B cell (primary cell): Measurements from ENCODE around the gene UMOD. TPM values are rescaled to one million over a fixed set of nuclear protein-coding genes. Genes with fewer than 3 reads are reported as not detected.

Source experiments
- ATAC-seq: fragments of 200-7000 bp; cut with Tn5 transposase; one replicate; pipeline ENCODE4 v1.10.0; 2021; ENCODE audit warnings: low read depth, mild to moderate bottlenecking, moderate number of reproducible peaks, moderate library complexity
- CTCF ChIA-PET: fragments of 350-600 bp; sonication (Branson Sonifier 250); formaldehyde crosslinking; loops from one replicate; lab custom pipeline; 2021; ENCODE audit warnings: antibody characterized with exemption, inconsistent platforms; lab: Charles Lee
- POLR2A ChIA-PET: fragments of 350-600 bp; sonication (Branson Sonifier 250); formaldehyde crosslinking; loops from one replicate; lab custom pipeline; 2021; ENCODE audit warnings: antibody characterized with exemption; lab: Charles Lee
- DNase-seq: peaks from one replicate; pipeline ENCODE4 v3.0.0; 2013
- H2AFZ ChIP-seq: 2 replicates; pipeline ENCODE4 v1.6.1; 2012; ENCODE audit warnings: mild to moderate bottlenecking, low read depth, low read length; ENCODE audit not compliant: insufficient read depth, poor library complexity, severe bottlenecking
- H3K27ac ChIP-seq, 2 donors: 1 replicate in 1 of 2; 2 replicates in 1 of 2; pipeline ENCODE4 v1.5.1; 2012 to 2013; ENCODE audit warnings: low read length in 2 of 2, mild to moderate bottlenecking in 2 of 2, moderate library complexity in 1 of 2
- H3K27me3 ChIP-seq, 4 experiments: fragments of 200-600 bp in 1 of 4; sonication (generic) in 1 of 4; replicated peaks in 1 of 4; 1 replicate in 2 of 4; 2 replicates in 2 of 4; pipeline versions ENCODE4 v1.6.1 to v1.7.0; 2013 to 2016; ENCODE audit warnings: low read length in 3 of 4, mild to moderate bottlenecking in 2 of 4, mixed read lengths in 1 of 4, moderate library complexity in 1 of 4; ENCODE audit not compliant: insufficient read depth in 4 of 4, control insufficient read depth in 3 of 4; ENCODE audit errors: control extremely low read depth in 1 of 4
- H3K36me3 ChIP-seq, 2 experiments: replicated peaks in 1 of 2; 1 replicate in 1 of 2; 2 replicates in 1 of 2; pipeline versions ENCODE4 v1.6.1 to v1.7.1; 2013; ENCODE audit warnings: low read length in 1 of 2; ENCODE audit not compliant: insufficient read depth in 2 of 2, control insufficient read depth in 1 of 2; ENCODE audit errors: control extremely low read depth in 1 of 2, extremely low read depth in 1 of 2
- H3K4me1 ChIP-seq, 2 donors: fragments of 200-600 bp in 1 of 2; sonication (generic) in 1 of 2; 1 replicate in 1 of 2; 2 replicates in 1 of 2; pipeline versions ENCODE4 v1.5.1 to v1.6.1; 2013 to 2017; ENCODE audit warnings: low read length in 2 of 2; ENCODE audit not compliant: control insufficient read depth in 2 of 2, insufficient read depth in 2 of 2
- H3K4me2 ChIP-seq: replicated peaks from 2 replicates; pipeline ENCODE3; 2012; ENCODE audit warnings: mild to moderate bottlenecking, low read depth, low read length; ENCODE audit not compliant: poor library complexity, severe bottlenecking
- H3K4me3 ChIP-seq, 5 experiments: fragments of 200-600 bp in 1 of 5; sonication (generic) in 1 of 5; 1 replicate in 3 of 5; 2 replicates in 2 of 5; pipeline versions ENCODE4 v1.5.1 to v1.7.0; 2011 to 2016; ENCODE audit warnings: low read length in 4 of 5, mild to moderate bottlenecking in 4 of 5, low read depth in 2 of 5, control low read depth in 1 of 5, moderate library complexity in 1 of 5; ENCODE audit not compliant: insufficient read depth in 1 of 5; ENCODE audit errors: control extremely low read depth in 1 of 5, extremely low read depth in 1 of 5
- H3K79me2 ChIP-seq: fragments of 200-600 bp; sonication (generic); one replicate; pipeline ENCODE4 v1.6.0; 2016; ENCODE audit warnings: low read length; ENCODE audit not compliant: control insufficient read depth, insufficient read depth
- H3K9ac ChIP-seq: fragments of 200-600 bp; sonication (generic); 2 replicates; pipeline ENCODE4 v1.6.1; 2017; ENCODE audit warnings: mild to moderate bottlenecking, low read length, moderate library complexity
- H3K9me3 ChIP-seq, 3 donors: one replicate each; pipeline versions ENCODE4 v1.6.1 to v1.7.1; 2013; ENCODE audit warnings: low read length in 2 of 3; ENCODE audit not compliant: control insufficient read depth in 2 of 3, insufficient read depth in 1 of 3; ENCODE audit errors: control extremely low read depth in 1 of 3
- H4K20me1 ChIP-seq: 2 replicates; pipeline ENCODE4 v1.6.0; 2012; ENCODE audit warnings: mild to moderate bottlenecking, low read length; ENCODE audit not compliant: insufficient read depth, control insufficient read depth, poor library complexity, severe bottlenecking
- H3K27ac Mint-ChIP-seq: one replicate; pipeline ENCODE4 v1.8.0; 2021; ENCODE audit warnings: mixed read lengths
- H3K27me3 Mint-ChIP-seq: one replicate; pipeline ENCODE4 v1.8.0; 2021; ENCODE audit warnings: mixed read lengths
- H3K4me1 Mint-ChIP-seq: one replicate; pipeline ENCODE4 v1.8.0; 2021; ENCODE audit warnings: mixed read lengths
- H3K4me3 Mint-ChIP-seq: one replicate; pipeline ENCODE4 v1.8.0; 2021; ENCODE audit warnings: mixed read lengths
- H3K9me3 Mint-ChIP-seq: one replicate; pipeline ENCODE4 v1.8.0; 2022; ENCODE audit warnings: mixed read lengths; ENCODE audit not compliant: insufficient read depth
- EZH2 ChIP-seq: IDR thresholded peaks from 2 replicates; pipeline ENCODE4 v1.6.1; 2012; ENCODE audit warnings: borderline replicate concordance, low read depth, mild to moderate bottlenecking, moderate library complexity, low read length; ENCODE audit not compliant: insufficient read depth, poor library complexity, severe bottlenecking
- WGBS: methylation state at CpG from one replicate; pipeline ENCODE4 v1.1.5; 2013; ENCODE audit warnings: missing lambda C conversion rate; ENCODE audit not compliant: insufficient coverage; 5-methylcytosine and 5-hydroxymethylcytosine counted together
- intact Hi-C: fragments of 100-400 bp; cut with micrococcal nuclease; formaldehyde crosslinking; loops from one replicate; pipeline ENCODE4 v1.10.0; 2022
- polyA plus RNA-seq: library from polyadenylated mRNA; depleted of rRNA; stranded (reverse); fragments of >200 nt; gene quantifications from 2 replicates; pipeline ENCODE4 v1.2.3, GENCODE V29; 2012
- total RNA-seq, 2 donors: library from RNA; stranded (reverse); fragments of 120-200 nt in 1 of 2; gene quantifications; 1 replicate in 1 of 2; 2 replicates in 1 of 2; pipeline versions ENCODE4 v1.2.3 to v1.2.4, GENCODE V29; 2013 to 2022
- TF ChIP-seq, protein P1 (sequence below): fragments of 200-600 bp; IDR thresholded peaks from one replicate; pipeline ENCODE4 v1.8.0; 2022; ENCODE audit warnings: antibody characterized with exemption, mild to moderate bottlenecking

UMOD gene
- total and polyA plus RNA-seq, 2 donors (not counting 1 experiment from before 2014, with no cell fraction given), result not detected

DNA sequence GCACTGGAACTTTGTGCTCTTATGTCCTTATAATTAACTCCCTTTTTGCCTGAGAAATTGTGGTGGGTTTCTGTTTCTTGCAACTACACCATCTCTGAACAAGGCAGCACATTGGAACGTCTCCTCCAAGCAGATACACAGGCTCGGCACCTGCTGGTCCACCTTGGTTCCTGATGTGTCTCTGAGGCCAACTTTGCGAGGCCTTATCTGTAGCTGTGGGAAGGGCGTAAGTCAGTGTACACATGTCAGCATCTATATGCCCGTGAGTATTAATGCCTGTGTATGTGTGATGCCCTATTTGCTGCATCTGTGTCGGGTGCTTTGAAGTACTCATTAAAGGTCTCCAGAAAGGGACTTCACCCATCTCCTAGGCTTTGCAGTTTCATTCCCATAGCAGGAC lies 42.7 kb downstream of the UMOD start:
- DNase-seq (no peak), ATAC-seq (no peak)
- POLR2A ChIA-PET, result no interaction called here
- WGBS, result 96% methylated on average over 4 of the region's 6 CpGs
- H3K36me3 ChIP-seq, result no peaks in the 10 kb centered on the region
- H3K4me2 ChIP-seq, result no peak overlapping the region
- no peak overlapping the region for H2AFZ ChIP-seq
- Mint-ChIP-seq H3K4me1 (no peaks in the 10 kb centered on the region), H3K27me3 (peaks cover 18% of the 10 kb centered on the region), H3K9me3 (peaks cover 3% of the 10 kb centered on the region), H3K27ac (no peak overlapping the region), H3K4me3 (no peak overlapping the region)
- intact Hi-C loops, result no loop called here
- H3K4me3 ChIP-seq, result no peak overlapping the region
- no peak overlapping the region for H3K9ac ChIP-seq
- no peaks in the 10 kb centered on the region for H3K9me3 ChIP-seq
- H3K4me1 ChIP-seq, result no peaks in the 10 kb centered on the region
- H4K20me1 ChIP-seq, result no peaks in the 10 kb centered on the region
- CTCF ChIA-PET, result interaction anchor here (2.0 kb wide), 1 partner anchor 9 kb away, joined by 7 read pairs; no protein-coding TSS in a partner anchor
- no peaks in the 10 kb centered on the region for H3K27me3 ChIP-seq
- no peak for TF ChIP-seq EZH2
- TF ChIP-seq, protein P1, sequence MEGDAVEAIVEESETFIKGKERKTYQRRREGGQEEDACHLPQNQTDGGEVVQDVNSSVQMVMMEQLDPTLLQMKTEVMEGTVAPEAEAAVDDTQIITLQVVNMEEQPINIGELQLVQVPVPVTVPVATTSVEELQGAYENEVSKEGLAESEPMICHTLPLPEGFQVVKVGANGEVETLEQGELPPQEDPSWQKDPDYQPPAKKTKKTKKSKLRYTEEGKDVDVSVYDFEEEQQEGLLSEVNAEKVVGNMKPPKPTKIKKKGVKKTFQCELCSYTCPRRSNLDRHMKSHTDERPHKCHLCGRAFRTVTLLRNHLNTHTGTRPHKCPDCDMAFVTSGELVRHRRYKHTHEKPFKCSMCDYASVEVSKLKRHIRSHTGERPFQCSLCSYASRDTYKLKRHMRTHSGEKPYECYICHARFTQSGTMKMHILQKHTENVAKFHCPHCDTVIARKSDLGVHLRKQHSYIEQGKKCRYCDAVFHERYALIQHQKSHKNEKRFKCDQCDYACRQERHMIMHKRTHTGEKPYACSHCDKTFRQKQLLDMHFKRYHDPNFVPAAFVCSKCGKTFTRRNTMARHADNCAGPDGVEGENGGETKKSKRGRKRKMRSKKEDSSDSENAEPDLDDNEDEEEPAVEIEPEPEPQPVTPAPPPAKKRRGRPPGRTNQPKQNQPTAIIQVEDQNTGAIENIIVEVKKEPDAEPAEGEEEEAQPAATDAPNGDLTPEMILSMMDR, result no peak
- no peak overlapping the region for H3K27ac ChIP-seq
- no peaks in the 10 kb centered on the region for H3K79me2 ChIP-seq

DNA sequence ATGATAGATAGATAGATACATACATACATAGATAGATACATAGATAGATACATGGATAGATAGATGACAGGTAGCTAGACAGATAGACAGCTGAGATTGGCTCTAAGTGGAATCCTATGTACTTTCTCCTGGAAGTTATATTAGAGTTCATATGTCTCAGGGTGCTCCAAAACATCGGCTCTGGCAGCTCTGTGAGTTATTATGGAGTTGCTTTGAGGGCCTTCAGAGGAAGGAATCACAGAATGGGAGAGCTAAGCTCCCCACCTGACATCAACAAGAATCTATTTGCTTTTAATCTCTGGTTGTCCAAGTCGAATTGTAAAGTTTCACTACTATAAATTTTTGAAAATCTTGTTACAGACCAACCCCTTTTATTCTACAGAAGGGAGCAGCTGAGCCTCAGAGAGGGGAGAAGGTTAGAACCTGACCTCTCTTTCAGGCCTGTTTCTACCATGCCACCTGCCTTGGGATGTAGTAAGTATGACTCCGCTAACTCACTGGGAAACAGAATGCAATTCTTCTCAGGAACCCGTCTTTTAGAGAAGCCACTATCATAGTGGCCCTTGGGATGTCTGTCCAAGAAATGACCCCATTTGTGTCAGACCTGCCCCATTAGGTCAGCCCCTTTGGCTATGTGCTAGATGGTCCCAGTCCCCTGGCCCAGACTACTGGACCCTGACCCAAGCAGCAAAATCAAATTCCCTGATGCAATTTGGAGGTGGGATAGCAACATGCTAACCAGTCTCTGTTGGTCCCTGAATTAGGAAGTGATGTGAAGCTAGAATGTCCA lies 43.5 kb downstream of the UMOD start:
- POLR2A ChIA-PET, result no interaction called here
- no peaks in the 10 kb centered on the region for H3K79me2 ChIP-seq
- H3K27me3 ChIP-seq, result no peaks in the 10 kb centered on the region
- 88% methylated on average over 2 of the region's 4 CpGs for WGBS
- no peaks in the 10 kb centered on the region for H4K20me1 ChIP-seq
- H3K36me3 ChIP-seq, result no peaks in the 10 kb centered on the region
- CTCF ChIA-PET, result interaction anchor here (2.0 kb wide), 1 partner anchor 8 kb away, joined by 7 read pairs; no protein-coding TSS in a partner anchor
- intact Hi-C loops, result no loop called here
- H3K27ac Mint-ChIP-seq, result no peak overlapping the region
- peaks cover 3% of the 10 kb centered on the region for H3K9me3 Mint-ChIP-seq
- H3K27ac ChIP-seq, result no peak overlapping the region
- H3K4me1 Mint-ChIP-seq, result no peaks in the 10 kb centered on the region
- ATAC-seq (no peak), DNase-seq (no peak)
- H3K27me3 Mint-ChIP-seq, result peaks cover 18% of the 10 kb centered on the region
- no peaks in the 10 kb centered on the region for H3K9me3 ChIP-seq
- no peak overlapping the region for H3K4me2 ChIP-seq
- no peaks in the 10 kb centered on the region for H3K4me1 ChIP-seq
- no peak overlapping the region for H3K4me3 Mint-ChIP-seq
- no peak overlapping the region for H3K9ac ChIP-seq
- H3K4me3 ChIP-seq, result no peak overlapping the region
- TF ChIP-seq, protein P1, result no peak
- no peak for TF ChIP-seq EZH2
- no peak overlapping the region for H2AFZ ChIP-seq
